ENCODE measurements around the gene TPM2.

Gene TPM2

GRCh38 chr9:35717132-35717870 lies 27.6 kb upstream of the TPM2 start:
- no peak for DNase-seq

DNA sequence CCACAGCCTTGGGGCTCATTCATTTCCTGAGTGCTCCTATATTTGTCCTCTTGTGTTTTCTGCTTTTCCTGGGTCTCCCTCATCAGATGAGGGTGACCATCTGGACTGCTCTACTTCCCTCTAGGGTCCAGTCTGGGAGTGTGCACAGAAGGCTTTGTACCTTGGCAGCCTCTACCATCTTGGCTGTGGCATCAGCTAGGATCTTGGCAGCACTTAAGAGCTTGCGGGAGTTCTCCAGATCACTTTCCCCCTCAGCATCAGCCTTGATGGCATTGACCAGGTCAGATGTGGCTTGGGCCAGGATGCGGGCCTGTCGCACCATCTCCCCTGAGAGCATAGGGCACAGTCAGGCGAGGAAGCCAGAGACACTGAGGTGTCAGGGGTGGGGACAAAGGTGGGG lies 26.5 kb upstream of the TPM2 start:
- no peak for DNase-seq

GRCh38 chr9:35714579-35715252 lies 25.0 kb upstream of the TPM2 start:
- no peak for DNase-seq

GRCh38 chr9:35714123-35714522 lies 24.4 kb upstream of the TPM2 start:
- no peak for DNase-seq

- no peak for DNase-seq
Measured at GRCh38 chr9:35713578-35713977, 23.9 kb upstream of the TPM2 start.

DNA sequence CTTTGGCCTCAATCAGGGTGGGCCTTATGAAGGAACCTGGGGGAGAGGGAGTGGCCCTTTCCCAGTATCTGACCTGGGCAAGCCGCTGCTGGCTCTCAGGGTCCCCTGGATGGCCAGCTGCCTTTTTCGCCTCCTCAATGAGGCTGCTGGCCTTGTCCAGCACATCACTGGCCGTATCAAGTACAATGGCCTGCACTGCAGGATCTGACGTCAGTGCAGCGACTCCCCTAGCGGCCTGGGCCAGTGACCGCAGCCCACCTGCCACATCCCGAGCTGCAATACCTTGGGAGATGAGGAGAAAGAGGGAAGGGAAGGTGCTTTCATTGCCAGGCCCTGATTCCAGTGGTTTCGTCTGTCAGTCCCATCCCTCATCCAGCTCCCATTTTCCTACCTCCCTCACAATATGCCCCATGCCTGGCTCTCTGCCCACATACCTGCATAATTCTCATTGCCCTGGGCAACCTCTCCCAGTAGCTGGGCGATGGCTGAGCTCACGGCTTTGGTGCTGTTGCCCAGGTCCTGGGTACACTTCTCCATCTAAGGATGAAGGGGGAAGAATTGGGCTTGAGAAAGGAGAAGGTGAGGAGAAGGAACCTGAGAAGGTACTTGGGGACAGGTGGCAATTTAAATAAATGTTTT lies 23.2 kb upstream of the TPM2 start:
- no peak for DNase-seq

GRCh38 chr9:35711501-35712428 lies 22.0 kb upstream of the TPM2 start:
- no peak for DNase-seq

DNA sequence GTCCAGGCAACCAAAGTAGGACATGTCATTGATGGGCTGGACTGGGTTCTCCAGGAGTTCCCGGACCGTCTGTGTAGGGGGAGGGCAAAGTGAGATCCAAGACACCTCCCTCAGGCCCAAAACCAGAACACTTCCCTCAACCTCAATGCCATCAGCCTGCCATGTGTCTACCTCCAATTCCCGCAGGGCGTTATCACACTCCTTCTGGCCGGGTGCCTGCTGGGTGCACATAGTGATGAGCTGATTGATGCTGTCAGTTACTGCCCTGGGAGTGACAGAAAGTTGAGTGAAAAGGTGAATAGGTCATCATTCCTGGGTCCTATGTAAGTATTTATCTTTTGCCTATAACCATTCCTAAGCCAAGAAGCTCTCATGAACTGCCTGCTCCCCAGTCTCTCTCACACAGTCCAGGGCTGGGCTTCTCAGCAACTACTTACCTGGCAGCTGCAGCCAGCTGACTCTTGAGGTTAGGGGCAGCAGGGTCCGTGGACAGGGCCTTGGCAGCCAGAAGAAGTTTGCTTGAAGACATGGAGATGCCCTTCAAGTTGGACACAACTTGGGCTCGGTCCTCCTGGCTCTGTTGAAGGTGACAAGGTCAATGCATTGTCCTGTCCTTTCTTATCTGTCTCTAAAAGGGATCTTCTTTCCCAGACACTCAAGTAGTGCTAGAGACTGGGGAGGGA lies 21.2 kb upstream of the TPM2 start:
- no peak for DNase-seq

DNA sequence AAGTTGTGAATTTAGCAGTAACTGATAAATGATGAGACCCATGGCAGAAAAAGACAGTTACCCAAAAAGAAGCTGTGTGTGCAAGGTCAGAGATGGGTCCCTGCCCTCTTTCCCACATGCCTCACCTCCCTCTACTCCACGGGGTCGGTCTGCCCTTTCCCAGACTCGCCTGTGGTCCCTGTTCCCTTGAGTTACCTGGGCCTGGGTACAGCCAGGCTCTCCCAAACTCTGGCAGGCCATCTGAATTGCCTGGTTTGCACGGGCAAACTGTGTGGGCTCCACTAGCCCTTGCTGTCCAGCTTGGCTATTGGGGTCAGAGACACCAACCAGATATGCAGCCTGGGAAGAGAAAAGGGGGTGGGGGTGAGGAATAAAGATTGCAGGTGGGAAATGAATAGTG lies 18.4 kb upstream of the TPM2 start:
- DNase-seq: no peak

DNA sequence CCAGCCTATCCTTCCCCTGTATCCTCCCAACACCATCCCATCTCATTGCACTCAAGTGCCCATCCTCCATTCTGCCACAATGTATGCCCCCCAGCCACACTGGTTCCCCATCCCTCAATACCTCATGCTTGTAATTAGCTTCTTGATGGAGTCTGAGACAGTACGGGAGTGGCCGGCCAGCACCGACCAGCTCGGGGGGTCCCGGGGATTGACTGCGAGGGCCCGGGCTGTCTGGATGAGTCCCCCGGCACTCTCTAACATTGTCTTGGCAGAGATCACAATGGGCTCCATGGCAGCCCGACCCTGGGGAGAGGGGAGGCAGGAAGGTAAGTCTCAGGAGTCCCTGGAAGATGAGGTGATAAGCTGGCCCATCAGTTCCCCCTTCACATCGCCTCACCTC lies 17.2 kb upstream of the TPM2 start:
- no peak for DNase-seq

GRCh38 chr9:35705836-35706430 lies 16.2 kb upstream of the TPM2 start:
- DNase-seq: no peak

GRCh38 chr9:35705372-35705771 lies 15.6 kb upstream of the TPM2 start:
- DNase-seq: no peak

GRCh38 chr9:35703906-35704672 lies 14.4 kb upstream of the TPM2 start:
- no peak for DNase-seq

DNA sequence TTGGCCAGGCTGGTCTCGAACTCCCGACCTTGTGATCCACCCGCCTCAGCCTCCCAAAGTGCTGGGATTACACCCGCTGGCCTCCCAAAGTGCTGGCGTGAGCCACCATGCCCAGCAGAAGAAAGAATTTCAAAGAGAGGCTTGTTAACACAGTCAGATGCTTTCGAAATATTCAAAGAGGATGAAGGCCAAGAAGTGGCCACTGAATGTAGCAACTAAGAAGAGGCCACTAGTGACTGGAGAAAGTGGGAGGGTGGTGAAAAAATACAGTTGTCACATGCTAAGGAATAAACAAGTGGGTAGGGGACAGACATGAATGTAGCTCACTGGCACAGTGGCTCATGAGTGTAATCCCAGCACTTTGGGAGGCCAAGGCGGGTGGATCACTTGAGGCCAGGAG lies 13.0 kb upstream of the TPM2 start:
- DNase-seq: no peak

DNA sequence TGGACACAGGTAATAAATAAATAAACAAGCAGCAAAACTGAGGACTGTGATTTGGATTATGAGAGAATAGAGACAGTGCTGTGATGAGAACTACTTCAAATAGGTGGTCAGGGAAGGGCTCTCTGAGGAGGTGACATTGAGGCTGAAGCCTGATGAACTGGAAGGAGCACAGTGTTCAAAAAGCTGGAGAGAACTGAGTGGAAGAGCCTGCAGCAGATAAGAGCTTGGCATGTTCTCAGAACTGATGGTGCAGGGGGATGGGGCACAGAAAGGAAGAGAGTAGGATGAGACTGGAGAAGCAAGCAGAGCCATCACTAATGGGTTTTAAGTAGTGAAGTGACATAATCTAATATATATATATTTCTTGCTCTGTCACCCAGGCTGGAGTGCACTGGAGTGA lies 11.2 kb upstream of the TPM2 start:
- DNase-seq: no peak

- DNase-seq: no peak
Measured at GRCh38 chr9:35700031-35700430, 10.3 kb upstream of the TPM2 start.

DNA sequence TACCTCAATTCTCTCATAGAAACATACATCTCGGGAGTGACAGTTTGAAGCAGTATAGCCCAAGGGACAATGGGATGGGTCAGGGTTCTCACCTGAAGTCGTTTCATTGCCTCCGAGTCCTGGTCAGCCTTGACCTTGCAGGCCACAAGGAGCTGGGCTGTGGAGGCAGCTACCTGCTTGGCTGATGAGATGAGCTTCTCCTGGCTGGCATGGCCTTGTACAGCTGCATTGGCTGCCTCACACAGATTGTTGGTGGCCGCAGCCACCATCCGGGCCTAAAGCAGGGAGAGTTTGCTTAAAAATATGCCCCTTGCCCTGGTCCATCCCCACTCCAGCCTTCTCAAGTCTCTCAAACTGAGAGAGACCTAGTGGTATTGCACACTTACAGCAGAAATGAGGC lies 8.5 kb upstream of the TPM2 start:
- DNase-seq: no peak

GRCh38 chr9:35697486-35697885 lies 7.8 kb upstream of the TPM2 start:
- DNase-seq: no peak

DNA sequence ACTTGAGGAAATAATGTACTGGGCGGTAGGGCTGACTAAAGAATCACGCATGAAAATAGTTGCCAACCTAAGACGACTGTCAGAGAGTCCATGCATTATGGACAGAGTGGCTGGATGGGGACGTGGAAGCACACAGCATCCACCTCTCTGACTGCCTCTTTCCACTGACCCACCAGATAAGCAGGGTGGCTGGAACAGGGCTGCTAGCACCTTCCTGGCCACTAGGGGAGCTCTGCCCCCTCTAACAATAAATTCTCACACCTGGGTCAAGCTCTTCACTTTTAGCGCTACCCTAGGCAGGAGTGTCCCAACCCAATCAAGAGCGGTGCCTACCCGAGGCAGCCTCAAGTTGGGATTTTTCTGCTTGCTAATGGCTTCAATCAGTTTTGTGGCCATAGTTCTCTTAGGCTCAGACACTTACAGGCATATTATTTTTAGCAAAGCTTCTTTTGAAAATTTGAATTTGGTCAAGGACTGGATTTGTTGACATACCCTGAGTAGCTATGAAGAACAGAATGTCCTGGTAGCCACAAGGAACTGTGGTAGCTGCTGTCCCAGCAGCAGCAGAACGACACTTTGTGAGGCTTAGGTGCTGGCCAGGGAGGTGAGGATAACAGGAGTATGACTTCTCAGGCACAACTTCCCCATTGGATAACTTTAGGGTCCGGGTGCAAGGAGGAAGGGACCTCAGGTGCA lies 6.9 kb upstream of the TPM2 start:
- no peak for DNase-seq

DNA sequence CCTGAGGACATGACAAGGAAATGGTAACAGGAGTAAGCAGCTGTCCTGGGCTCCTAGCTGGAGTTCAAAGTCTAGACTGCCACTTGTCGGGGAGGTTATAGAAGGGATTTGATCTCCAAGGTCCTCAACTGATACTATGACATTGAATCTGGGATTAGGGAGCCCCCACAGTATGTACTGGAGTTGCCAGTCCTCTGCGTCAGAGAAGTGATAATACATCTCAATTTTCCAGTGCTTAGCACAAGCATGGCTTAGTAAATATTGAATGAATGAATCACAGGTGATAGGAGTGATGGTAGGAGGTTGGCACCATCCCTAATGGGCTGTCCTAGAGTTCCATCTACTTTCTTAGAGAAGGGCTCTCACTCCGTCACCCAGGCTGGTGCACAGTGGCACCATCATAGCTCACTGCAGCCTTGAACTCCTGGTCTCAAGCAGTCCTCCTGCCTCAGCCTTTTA lies 6.2 kb upstream of the TPM2 start:
- DNase-seq: no peak
